ENCODE data around the gene MAPK11.

The MAPK11 gene

GRCh38 chr22:50259302-50259701 lies 10.9 kb downstream of the MAPK11 start:
- DNase-seq = no peak

GRCh38 chr22:50258361-50259292 lies 11.6 kb downstream of the MAPK11 start:
- DNase-seq = no peak

GRCh38 chr22:50257451-50258360 lies 12.5 kb downstream of the MAPK11 start:
- DNase-seq = no peak

GRCh38 chr22:50257041-50257440 lies 13.1 kb downstream of the MAPK11 start:
- DNase-seq = no peak

- DNase-seq = no peak
Measured at GRCh38 chr22:50256258-50256862, 13.8 kb downstream of the MAPK11 start.

- DNase-seq = no peak
Measured at GRCh38 chr22:50255607-50256006, 14.6 kb downstream of the MAPK11 start.

GRCh38 chr22:50255099-50255498 lies 15.1 kb downstream of the MAPK11 start:
- no peak for DNase-seq

- no peak for DNase-seq
Measured at GRCh38 chr22:50253941-50254340, 16.2 kb downstream of the MAPK11 start.

GRCh38 chr22:50253046-50253915 lies 16.9 kb downstream of the MAPK11 start:
- no peak for DNase-seq

- DNase-seq = peak; percentile 48
Measured at GRCh38 chr22:50252082-50253045, 17.8 kb downstream of the MAPK11 start.

GRCh38 chr22:50251477-50252081 lies 18.6 kb downstream of the MAPK11 start:
- no peak for DNase-seq

GRCh38 chr22:50250555-50251476 lies 19.4 kb downstream of the MAPK11 start, which contains the start of gene HDAC10:
Gene HDAC10 (minus strand): TSS chr22:50251265. CDS start chr22:50251032, 233 bp downstream.
- DNase-seq = peak; percentile 61

GRCh38 chr22:50250249-50250554 lies 20.0 kb downstream of the MAPK11 start:
- no peak for DNase-seq

GRCh38 chr22:50249341-50250248 lies 20.6 kb downstream of the MAPK11 start:
- no peak for DNase-seq

GRCh38 chr22:50248196-50249081 lies 21.7 kb downstream of the MAPK11 start:
- no peak for DNase-seq

GRCh38 chr22:50247748-50248147 lies 22.4 kb downstream of the MAPK11 start:
- DNase-seq = no peak

All from effector CD8-positive, alpha-beta T cell (primary cell).